CD4-positive, alpha-beta T cell (primary cell): ENCODE measurements around the gene ARPP19. TPM values are rescaled to one million over a fixed set of nuclear protein-coding genes. Genes with fewer than 3 reads are reported as not detected.

Experiments
- ATAC-seq: fragments of 200-7000 bp; cut with Tn5 transposase; one replicate; pipeline ENCODE4 v1.10.0; 2022; ENCODE audit warnings: mild to moderate bottlenecking; ENCODE audit not compliant: poor library complexity
- CTCF ChIA-PET: fragments of 350-600 bp; sonication (Branson Sonifier 250); formaldehyde crosslinking; loops from one replicate; lab custom pipeline; 2021; ENCODE audit warnings: antibody characterized with exemption, inconsistent platforms; lab: Charles Lee
- POLR2A ChIA-PET: fragments of 350-600 bp; sonication (Branson Sonifier 250); formaldehyde crosslinking; loops from one replicate; lab custom pipeline; 2021; ENCODE audit warnings: antibody characterized with exemption, inconsistent platforms; lab: Charles Lee
- DNase-seq, 14 experiments: peaks; one replicate each; pipeline ENCODE4 v3.0.0-alpha.2; 2013 to 2020; ENCODE audit warnings: mixed read lengths in 2 of 14
- H3K27ac ChIP-seq, 2 donors: one replicate each; pipeline versions ENCODE4 v1.5.1 to v1.7.0; 2013; ENCODE audit warnings: low read length in 2 of 2, low read depth in 1 of 2, mild to moderate bottlenecking in 1 of 2
- H3K27me3 ChIP-seq, 2 experiments: 1 replicate in 1 of 2; 2 replicates in 1 of 2; pipeline versions ENCODE4 v1.6.1 to v1.7.0; 2013; ENCODE audit warnings: low read length in 2 of 2, control low read depth in 1 of 2, mild to moderate bottlenecking in 1 of 2, moderate library complexity in 1 of 2; ENCODE audit not compliant: insufficient read depth in 2 of 2, control insufficient read depth in 1 of 2
- H3K36me3 ChIP-seq: one replicate; pipeline ENCODE4 v1.6.1; 2013; ENCODE audit warnings: low read length, control low read depth; ENCODE audit not compliant: insufficient read depth
- H3K4me1 ChIP-seq: one replicate; pipeline ENCODE4 v1.6.1; 2013; ENCODE audit warnings: low read length, control low read depth; ENCODE audit not compliant: insufficient read depth
- H3K4me3 ChIP-seq: one replicate; pipeline ENCODE4 v1.5.1; 2013; ENCODE audit warnings: mild to moderate bottlenecking, low read length, moderate library complexity
- H3K9me3 ChIP-seq, 2 experiments: 1 replicate in 1 of 2; 2 replicates in 1 of 2; pipeline versions ENCODE4 v1.6.1 to v1.7.0; 2013; ENCODE audit warnings: low read length in 2 of 2, mild to moderate bottlenecking in 2 of 2, control low read depth in 1 of 2, moderate library complexity in 1 of 2; ENCODE audit not compliant: control insufficient read depth in 1 of 2, insufficient read depth in 1 of 2
- H3K27ac Mint-ChIP-seq: one replicate; pipeline ENCODE4 v1.8.0; 2020; ENCODE audit warnings: mixed read lengths
- H3K27me3 Mint-ChIP-seq: one replicate; pipeline ENCODE4 v1.8.0; 2021; ENCODE audit warnings: mixed read lengths
- H3K36me3 Mint-ChIP-seq: one replicate; pipeline ENCODE4 v1.8.0; 2021; ENCODE audit warnings: low read depth, mixed read lengths
- H3K4me1 Mint-ChIP-seq: one replicate; pipeline ENCODE4 v1.8.0; 2021; ENCODE audit warnings: low read depth, mixed read lengths
- H3K4me3 Mint-ChIP-seq: one replicate; pipeline ENCODE4 v1.8.0; 2020; ENCODE audit warnings: mild to moderate bottlenecking, mixed read lengths
- H3K9me3 Mint-ChIP-seq: one replicate; pipeline ENCODE4 v1.8.0; 2020; ENCODE audit warnings: mixed read lengths
- intact Hi-C, 2 experiments: fragments of 100-400 bp; cut with DNase I in 1 of 2; cut with micrococcal nuclease in 1 of 2; formaldehyde crosslinking; loops; one replicate each; pipeline versions ENCODE4 v1.15.1 to v1.9.0; 2023 to 2025; cut with DNase I, micrococcal nuclease
- total RNA-seq, 174 experiments: library from RNA in 2 of 174; stranded (reverse) in 2 of 174; gene quantifications; one replicate each; pipeline ENCODE4 v1.2.3 and lab custom pipeline; 2021 to 2026
- TF ChIP-seq, protein P1 (sequence below): fragments of 200-600 bp; IDR thresholded peaks from one replicate; pipeline ENCODE4 v1.8.0; 2022; ENCODE audit warnings: antibody characterized with exemption, mild to moderate bottlenecking

ARPP19 gene
- total RNA-seq, 2 experiments from 2014 or later = 134 to 146 TPM

GRCh38 chr15:52509500-52510245 is 59.2 kb downstream of the ARPP19 start:
- Mint-ChIP-seq H3K4me3 (no peak overlapping the region), H3K9me3 (no peaks in the 10 kb centered on the region), H3K27me3 (no peaks in the 10 kb centered on the region), H3K4me1 (peaks cover 47% of the 10 kb centered on the region), H3K27ac (no peak overlapping the region), H3K36me3 (no peaks in the 10 kb centered on the region)
- ChIA-PET CTCF (interaction anchor here (1.2 to 2.4 kb wide), 2 partner anchors 15 to 44 kb away, joined by 3 to 10 read pairs; no protein-coding TSS in a partner anchor), POLR2A (no interaction called here)
- Histone ChIP-seq H3K4me3 (no peak overlapping the region), H3K9me3 (no peaks in the 10 kb centered on the region), H3K36me3 (no peaks in the 10 kb centered on the region), H3K27ac (no peak overlapping the region), H3K4me1 (peaks cover 8% of the 10 kb centered on the region), H3K27me3 (no peaks in the 10 kb centered on the region)
- no peak for DNase-seq
- no peak for ATAC-seq
- intact Hi-C loops = loop anchor here in 1 of 2 experiments (2.0 kb wide), 1 partner anchor 17 kb away; no protein-coding TSS in a partner anchor
- TF ChIP-seq, protein P1, sequence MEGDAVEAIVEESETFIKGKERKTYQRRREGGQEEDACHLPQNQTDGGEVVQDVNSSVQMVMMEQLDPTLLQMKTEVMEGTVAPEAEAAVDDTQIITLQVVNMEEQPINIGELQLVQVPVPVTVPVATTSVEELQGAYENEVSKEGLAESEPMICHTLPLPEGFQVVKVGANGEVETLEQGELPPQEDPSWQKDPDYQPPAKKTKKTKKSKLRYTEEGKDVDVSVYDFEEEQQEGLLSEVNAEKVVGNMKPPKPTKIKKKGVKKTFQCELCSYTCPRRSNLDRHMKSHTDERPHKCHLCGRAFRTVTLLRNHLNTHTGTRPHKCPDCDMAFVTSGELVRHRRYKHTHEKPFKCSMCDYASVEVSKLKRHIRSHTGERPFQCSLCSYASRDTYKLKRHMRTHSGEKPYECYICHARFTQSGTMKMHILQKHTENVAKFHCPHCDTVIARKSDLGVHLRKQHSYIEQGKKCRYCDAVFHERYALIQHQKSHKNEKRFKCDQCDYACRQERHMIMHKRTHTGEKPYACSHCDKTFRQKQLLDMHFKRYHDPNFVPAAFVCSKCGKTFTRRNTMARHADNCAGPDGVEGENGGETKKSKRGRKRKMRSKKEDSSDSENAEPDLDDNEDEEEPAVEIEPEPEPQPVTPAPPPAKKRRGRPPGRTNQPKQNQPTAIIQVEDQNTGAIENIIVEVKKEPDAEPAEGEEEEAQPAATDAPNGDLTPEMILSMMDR = no peak

DNA sequence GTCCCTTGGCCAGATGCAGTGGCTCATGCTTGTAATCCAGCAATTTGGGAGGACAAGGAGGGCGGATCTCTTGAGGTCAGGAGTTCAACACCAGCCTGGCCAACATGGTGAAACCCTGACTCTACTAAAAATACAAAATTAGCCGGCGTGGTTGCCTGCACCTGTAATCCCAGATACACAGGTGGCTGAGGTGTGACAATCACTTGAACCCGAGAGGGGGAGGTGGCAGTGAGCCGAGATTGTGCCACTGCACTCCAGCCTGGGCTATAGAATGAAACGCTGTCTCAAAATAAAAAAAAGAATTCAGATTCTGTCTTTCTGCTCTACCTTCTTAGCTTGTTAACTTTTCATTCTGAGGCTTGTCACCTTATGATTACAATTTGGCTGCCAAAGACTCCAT is 62.3 kb downstream of the ARPP19 start:
- Histone ChIP-seq H3K4me3 (no peak overlapping the region), H3K27me3 (no peaks in the 10 kb centered on the region), H3K36me3 (no peaks in the 10 kb centered on the region), H3K4me1 (peaks cover 12% of the 10 kb centered on the region), H3K9me3 (no peaks in the 10 kb centered on the region), H3K27ac (no peak overlapping the region)
- DNase-seq (no peak), ATAC-seq (no peak)
- Mint-ChIP-seq H3K4me1 (peaks cover 67% of the 10 kb centered on the region), H3K4me3 (no peak overlapping the region), H3K9me3 (no peaks in the 10 kb centered on the region), H3K27me3 (no peaks in the 10 kb centered on the region), H3K27ac (no peak overlapping the region), H3K36me3 (no peaks in the 10 kb centered on the region)
- POLR2A ChIA-PET = interaction anchor here (0.7 to 1.1 kb wide), 2 partner anchors 18 to 19 kb away, joined by 4 read pairs; no protein-coding TSS in a partner anchor
- intact Hi-C loops = no loop called here
- TF ChIP-seq, protein P1 = no peak
- CTCF ChIA-PET = interaction anchor here (1.0 kb wide), 1 partner anchor 43 kb away, joined by 3 read pairs; no protein-coding TSS in a partner anchor

DNA sequence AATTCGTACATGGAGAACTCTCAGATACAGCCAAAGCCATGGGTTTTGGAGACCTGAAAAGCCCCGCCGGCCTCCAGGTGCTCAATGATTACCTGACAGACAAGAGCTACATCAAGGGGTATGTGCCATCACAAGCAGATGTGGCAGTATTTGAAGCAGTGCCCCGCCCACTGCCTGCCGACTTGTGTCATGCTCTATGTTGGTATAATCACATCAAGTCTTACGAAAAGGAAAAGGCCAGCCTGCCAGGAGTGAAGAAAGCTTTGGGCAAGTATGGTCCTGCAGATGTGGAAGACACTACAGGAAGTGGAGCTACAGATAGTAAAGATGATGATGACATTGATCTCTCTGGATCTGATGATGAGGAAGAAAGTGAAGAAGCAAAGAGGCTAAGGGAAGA is 63.7 kb downstream of the ARPP19 start:
- DNase-seq (no peak), ATAC-seq (no peak)
- TF ChIP-seq, protein P1 = no peak
- Histone ChIP-seq H3K36me3 (no peaks in the 10 kb centered on the region), H3K27me3 (no peaks in the 10 kb centered on the region), H3K9me3 (no peaks in the 10 kb centered on the region), H3K4me3 (no peak overlapping the region), H3K4me1 (peaks cover 7% of the 10 kb centered on the region), H3K27ac (no peak overlapping the region)
- Mint-ChIP-seq H3K36me3 (no peaks in the 10 kb centered on the region), H3K27me3 (no peaks in the 10 kb centered on the region), H3K27ac (no peak overlapping the region), H3K4me1 (peaks cover 53% of the 10 kb centered on the region), H3K4me3 (no peak overlapping the region), H3K9me3 (no peaks in the 10 kb centered on the region)
- CTCF ChIA-PET = interaction anchor here (0.5 to 1.1 kb wide), 2 partner anchors 17 to 72 kb away, joined by 3 read pairs; no protein-coding TSS in a partner anchor
- POLR2A ChIA-PET = no interaction called here
- intact Hi-C loops = no loop called here
